Right lobe of liver (tissue), 4 donors: Measurements from ENCODE around the gene PRM2.

Experiments
- CTCF ChIP-seq, 4 donors: fragments of 200-600 bp in 3 of 4; fragments of 450-650 bp in 1 of 4; IDR thresholded peaks; one replicate each; pipeline versions ENCODE4 v1.5.1 to v1.8.0; 2016 to 2022; ENCODE audit warnings: antibody characterized with exemption in 4 of 4, mild to moderate bottlenecking in 2 of 4
- POLR2A ChIP-seq: fragments of 450-650 bp; IDR thresholded peaks from one replicate; pipeline ENCODE4 v1.6.1; 2017; ENCODE audit warnings: antibody characterized with exemption, mild to moderate bottlenecking
- donor health status: DM: no; HTN: no; CAD: no.
- donor health status: DM: no; HTN: no; CAD: no.
- donor health status: DM: no; HTN: yes; CAD: no.

- no peak for TF ChIP-seq CTCF (IDR thresholded peaks at IDR 0.05)
- TF ChIP-seq POLR2A = no peak
Observed at GRCh38 chr16:11325404-11326083, 49.3 kb upstream of the PRM2 start.
